HG03135 (cell line): ENCODE measurements around the gene RCOR1.
A peak's percentile ranks its signal among the peaks of the same experiment; 100 is the strongest.
"Not testable (repeated sequence)": the region's sequence is repeated elsewhere in the genome, so short reads cannot be mapped to it uniquely, and the experiment has no call there.

Experiments used
- ATAC-seq: cut with Tn5 transposase; IDR thresholded peaks from one replicate; pipeline ENCODE4 v1.9.1; 2021; ENCODE audit warnings: mild to moderate bottlenecking, moderate library complexity; ENCODE audit not compliant: unreplicated experiment

The RCOR1 gene

GRCh38 chr14:102739190-102739469 lies 146.7 kb downstream of the RCOR1 start:
- ATAC-seq = no peak

- ATAC-seq = no peak
Observed at GRCh38 chr14:102746634-102747438, 154.4 kb downstream of the RCOR1 start.

GRCh38 chr14:102748806-102749205 lies 156.4 kb downstream of the RCOR1 start:
- ATAC-seq = no peak

GRCh38 chr14:102749393-102750305 lies 157.2 kb downstream of the RCOR1 start:
- ATAC-seq = no peak

- ATAC-seq = no peak
Observed at GRCh38 chr14:102750376-102750775, 157.9 kb downstream of the RCOR1 start.

- no peak for ATAC-seq
Observed at GRCh38 chr14:102751088-102751487, 158.6 kb downstream of the RCOR1 start.

GRCh38 chr14:102752239-102752847 lies 159.9 kb downstream of the RCOR1 start:
- no peak for ATAC-seq

GRCh38 chr14:102754370-102755262 lies 162.2 kb downstream of the RCOR1 start:
- no peak for ATAC-seq

- ATAC-seq = no peak
Observed at GRCh38 chr14:102757646-102758045, 165.2 kb downstream of the RCOR1 start.

GRCh38 chr14:102758087-102758486 lies 165.6 kb downstream of the RCOR1 start:
- ATAC-seq = no peak

GRCh38 chr14:102759456-102760187 lies 167.2 kb downstream of the RCOR1 start:
- ATAC-seq = no peak

GRCh38 chr14:102760496-102761193 lies 168.2 kb downstream of the RCOR1 start:
- no peak for ATAC-seq

- no peak for ATAC-seq
Observed at GRCh38 chr14:102761206-102761605, 168.8 kb downstream of the RCOR1 start.

GRCh38 chr14:102764220-102764671 lies 171.8 kb downstream of the RCOR1 start:
- ATAC-seq = peak; percentile 56

GRCh38 chr14:102765770-102766169 lies 173.3 kb downstream of the RCOR1 start:
- not testable (repeated sequence) for ATAC-seq

- peak; percentile 46 for ATAC-seq
Observed at GRCh38 chr14:102768223-102769048, 176.0 kb downstream of the RCOR1 start.

- no peak for ATAC-seq
Observed at GRCh38 chr14:102769049-102769327, 176.5 kb downstream of the RCOR1 start.
